Upper lobe of left lung (tissue), 6 donors: ENCODE results near the gene MCUB. TPM values are rescaled to one million over a fixed set of nuclear protein-coding genes. Genes with fewer than 3 reads are reported as not detected.

Experiments
- ATAC-seq, 2 donors: fragments of 200-7000 bp; cut with Tn5 transposase; one replicate each; pipeline ENCODE4 v1.9.1; 2022; ENCODE audit warnings: mild to moderate bottlenecking in 2 of 2, moderate library complexity in 2 of 2; ENCODE audit not compliant: low FRiP score in 2 of 2
- DNase-seq, 2 donors: peaks; one replicate each; pipeline ENCODE4 v3.0.0-alpha.2; 2019 to 2020
- H3K27ac ChIP-seq, 4 donors: fragments of 200-600 bp; sonication (generic); one replicate each; pipeline ENCODE4 v1.5.1; 2016 to 2019
- H3K27me3 ChIP-seq, 4 donors: fragments of 200-600 bp; sonication (generic); one replicate each; pipeline ENCODE4 v1.5.1; 2017 to 2019
- H3K36me3 ChIP-seq, 4 donors: fragments of 200-600 bp; sonication (generic); one replicate each; pipeline ENCODE4 v1.5.1; 2016 to 2019
- H3K4me1 ChIP-seq, 4 donors: fragments of 200-600 bp; sonication (generic); one replicate each; pipeline ENCODE4 v1.5.1; 2018 to 2019
- H3K4me3 ChIP-seq, 4 donors: fragments of 200-600 bp; sonication (generic); one replicate each; pipeline ENCODE4 v1.5.1; 2017 to 2019; ENCODE audit warnings: mild to moderate bottlenecking in 2 of 4, moderate library complexity in 1 of 4
- H3K9me3 ChIP-seq, 4 donors: fragments of 200-600 bp; sonication (generic); one replicate each; pipeline ENCODE4 v1.5.1; 2018 to 2019
- EP300 ChIP-seq, 4 donors: sonication (generic); formaldehyde crosslinking; IDR thresholded peaks; one replicate each; pipeline ENCODE4 v1.5.1; 2017; ENCODE audit warnings: antibody characterized with exemption in 4 of 4, control low read depth in 2 of 4
- POLR2A ChIP-seq, 4 donors: fragments of 450-650 bp; IDR thresholded peaks; one replicate each; pipeline ENCODE4 v1.5.1; 2016 to 2017; ENCODE audit warnings: antibody characterized with exemption in 4 of 4, mild to moderate bottlenecking in 2 of 4
- POLR2AphosphoS5 ChIP-seq, 2 donors: sonication (generic); formaldehyde crosslinking; IDR thresholded peaks; one replicate each; pipeline ENCODE4 v1.5.1; 2017; ENCODE audit warnings: antibody characterized with exemption in 2 of 2
- WGBS, 2 donors: methylation state at CpG; one replicate each; pipeline ENCODE4 v1.1.5; 2017 to 2018; 5-methylcytosine and 5-hydroxymethylcytosine counted together
- total RNA-seq, 6 donors: library from RNA; depleted of rRNA in 4 of 6; stranded (reverse); fragments of >200 nt in 4 of 6; gene quantifications; one replicate each; pipeline versions ENCODE4 v1.1.0 to v1.2.1, GENCODE V29; 2016 to 2021
- TF ChIP-seq, protein P1 (sequence below), 6 experiments: fragments of 450-650 bp in 4 of 6; fragments of 200-600 bp in 2 of 6; sonication (generic) in 2 of 6; IDR thresholded peaks; one replicate each; pipeline ENCODE4 v1.5.1; 2016 to 2019; ENCODE audit warnings: antibody characterized with exemption in 6 of 6
- donor health status: DM: no; HTN: no; CAD: no; lungs with moderate emphysema.
- donor health status: DM: no; HTN: yes; CAD: no; lungs with severe emphysema.

Gene MCUB
- total RNA-seq, 6 donors from 2014 or later, result 8.8 to 37.9 (median 19.4) TPM

DNA sequence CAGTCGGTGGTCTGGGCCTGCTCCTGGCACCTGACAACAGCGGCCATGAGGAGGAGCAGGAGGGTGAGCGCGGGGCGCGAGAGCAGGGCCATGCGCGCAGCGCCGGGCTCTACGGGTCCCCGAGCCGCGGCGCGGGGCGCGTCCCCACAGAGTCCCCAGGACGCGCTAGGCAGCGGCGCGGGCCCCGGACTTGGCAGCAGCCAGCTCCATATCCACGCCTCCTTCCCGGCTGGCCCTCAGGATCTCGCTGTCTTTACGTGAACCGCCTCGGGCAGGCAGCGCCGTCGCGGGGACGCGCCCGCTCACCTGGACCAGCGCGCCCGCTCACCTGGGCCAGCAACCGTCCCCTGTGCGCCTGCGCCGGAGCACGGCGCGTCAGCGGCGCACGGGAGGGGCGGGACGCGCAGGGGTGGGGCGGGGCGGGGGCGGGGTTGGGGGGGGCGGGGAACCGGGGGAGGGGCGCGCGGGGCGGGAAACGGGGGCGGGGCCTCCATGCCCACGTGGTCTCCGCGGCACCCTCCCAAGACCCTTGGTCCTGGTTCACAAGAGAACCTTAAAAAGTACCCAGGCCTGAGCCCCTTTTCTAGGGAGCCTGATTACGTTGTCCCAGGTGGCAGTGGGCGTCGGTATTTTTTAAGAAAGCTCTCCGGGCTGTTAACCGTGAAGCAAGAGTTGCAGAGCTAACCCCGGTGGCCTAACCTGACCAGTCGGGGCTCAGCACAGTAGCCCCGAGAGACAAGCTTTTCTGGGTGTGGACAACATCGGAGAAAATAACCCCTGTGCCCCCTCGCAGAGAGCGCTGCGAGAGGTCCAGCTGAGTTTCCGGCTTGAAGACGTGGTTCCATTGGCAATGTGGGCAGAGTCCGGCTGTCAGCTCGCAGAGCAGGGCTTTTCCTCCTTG is 169.9 kb downstream of the MCUB start, which contains the start of gene PLA2G12A:
TSS of gene PLA2G12A (minus strand) at position 353 of the 901 bp plus-strand sequence. CDS start at position 92, 261 bp downstream.
- H3K27me3 ChIP-seq, result no peaks in the 10 kb centered on the region
- ATAC-seq (peak; percentile 95 to 97), DNase-seq (peak; percentile 90 to 96)
- H3K36me3 ChIP-seq, result no peaks in the 10 kb centered on the region
- TF ChIP-seq, protein P1, sequence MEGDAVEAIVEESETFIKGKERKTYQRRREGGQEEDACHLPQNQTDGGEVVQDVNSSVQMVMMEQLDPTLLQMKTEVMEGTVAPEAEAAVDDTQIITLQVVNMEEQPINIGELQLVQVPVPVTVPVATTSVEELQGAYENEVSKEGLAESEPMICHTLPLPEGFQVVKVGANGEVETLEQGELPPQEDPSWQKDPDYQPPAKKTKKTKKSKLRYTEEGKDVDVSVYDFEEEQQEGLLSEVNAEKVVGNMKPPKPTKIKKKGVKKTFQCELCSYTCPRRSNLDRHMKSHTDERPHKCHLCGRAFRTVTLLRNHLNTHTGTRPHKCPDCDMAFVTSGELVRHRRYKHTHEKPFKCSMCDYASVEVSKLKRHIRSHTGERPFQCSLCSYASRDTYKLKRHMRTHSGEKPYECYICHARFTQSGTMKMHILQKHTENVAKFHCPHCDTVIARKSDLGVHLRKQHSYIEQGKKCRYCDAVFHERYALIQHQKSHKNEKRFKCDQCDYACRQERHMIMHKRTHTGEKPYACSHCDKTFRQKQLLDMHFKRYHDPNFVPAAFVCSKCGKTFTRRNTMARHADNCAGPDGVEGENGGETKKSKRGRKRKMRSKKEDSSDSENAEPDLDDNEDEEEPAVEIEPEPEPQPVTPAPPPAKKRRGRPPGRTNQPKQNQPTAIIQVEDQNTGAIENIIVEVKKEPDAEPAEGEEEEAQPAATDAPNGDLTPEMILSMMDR (IDR thresholded peaks at IDR 0.05), result no peak
- TF ChIP-seq POLR2AphosphoS5 (IDR thresholded peaks at IDR 0.05), result peak in 1 of 2 donors; percentile 77
- peak in 3 of 4 donors; percentile 14 to 77 (median 42) for TF ChIP-seq POLR2A (IDR thresholded peaks at IDR 0.05)
- peak within 1 kb of the TSS; percentile 76 to 87 (median 84) for H3K27ac ChIP-seq
- 0% methylated on average over 21 to 26 of the region's 83 CpGs for WGBS, 2 donors
- H3K4me3 ChIP-seq, result peak within 1 kb of the TSS; percentile 75 to 98 (median 80)
- H3K9me3 ChIP-seq, result no peaks in the 10 kb centered on the region
- peaks cover 0 to 21% (median 8%) of the 10 kb centered on the region in 4 donors for H3K4me1 ChIP-seq

DNA sequence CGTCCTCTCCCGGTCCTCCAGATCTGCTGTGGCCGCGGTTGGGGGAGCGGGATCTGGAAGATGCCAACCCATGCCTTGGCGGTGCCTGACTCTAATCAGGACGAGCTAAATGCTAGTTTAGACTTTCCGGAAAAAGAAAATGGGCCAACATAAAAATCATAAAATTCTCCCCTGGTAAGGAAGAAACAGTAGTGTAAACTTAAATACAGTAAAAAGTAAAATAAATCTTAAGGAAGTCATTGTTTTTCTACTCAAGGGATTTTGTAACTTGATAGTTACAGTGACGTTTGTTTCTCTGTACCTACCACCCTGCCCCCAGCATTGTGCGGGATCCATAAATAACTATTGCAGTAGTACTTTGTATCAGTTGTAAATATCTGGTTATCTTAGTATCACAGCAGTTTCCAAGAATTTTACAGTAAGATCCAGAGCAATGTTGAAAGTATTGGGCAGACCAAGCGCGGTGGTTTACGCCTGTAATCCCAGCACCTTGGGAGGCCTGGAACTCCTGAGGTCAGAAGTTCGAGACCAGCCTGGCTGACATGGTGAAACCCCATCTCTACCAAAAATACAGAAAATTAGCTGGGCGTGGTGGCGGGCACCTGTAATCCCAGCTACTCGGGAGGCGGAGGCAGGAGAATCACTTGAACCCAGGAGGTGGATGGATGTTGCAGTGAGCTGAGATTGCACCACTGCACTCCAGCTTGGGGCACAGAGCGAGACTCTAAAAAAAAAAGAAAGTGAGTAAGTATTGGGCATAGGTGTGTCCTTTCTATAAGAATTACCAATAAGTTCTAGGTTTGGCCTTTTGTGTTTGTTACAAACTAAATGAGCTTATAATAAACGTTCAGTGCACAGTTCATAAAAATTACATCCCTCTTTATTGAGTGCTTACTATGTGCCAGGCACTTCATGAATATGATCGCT is 170.8 kb downstream of the MCUB start:
- Histone ChIP-seq H3K9me3 (no peaks in the 10 kb centered on the region), H3K36me3 (no peaks in the 10 kb centered on the region), H3K4me1 (peaks cover 0 to 21% (median 8%) of the 10 kb centered on the region in 4 donors), H3K27me3 (no peaks in the 10 kb centered on the region), H3K27ac (peak overlapping the region; percentile 76 to 87 (median 84)), H3K4me3 (peak overlapping the region; percentile 49 to 98 (median 76))
- TF ChIP-seq POLR2A (IDR thresholded peaks at IDR 0.05), result no peak
- TF ChIP-seq EP300 (IDR thresholded peaks at IDR 0.05), result no peak
- TF ChIP-seq, protein P1 (IDR thresholded peaks at IDR 0.05), result no peak
- no peak for TF ChIP-seq POLR2AphosphoS5 (IDR thresholded peaks at IDR 0.05)
- peak in 1 of 2 donors; percentile 44 for DNase-seq
- 54 to 60% methylated on average over 19 to 21 of the region's 21 CpGs for WGBS, 2 donors
- ATAC-seq, result no peak

DNA sequence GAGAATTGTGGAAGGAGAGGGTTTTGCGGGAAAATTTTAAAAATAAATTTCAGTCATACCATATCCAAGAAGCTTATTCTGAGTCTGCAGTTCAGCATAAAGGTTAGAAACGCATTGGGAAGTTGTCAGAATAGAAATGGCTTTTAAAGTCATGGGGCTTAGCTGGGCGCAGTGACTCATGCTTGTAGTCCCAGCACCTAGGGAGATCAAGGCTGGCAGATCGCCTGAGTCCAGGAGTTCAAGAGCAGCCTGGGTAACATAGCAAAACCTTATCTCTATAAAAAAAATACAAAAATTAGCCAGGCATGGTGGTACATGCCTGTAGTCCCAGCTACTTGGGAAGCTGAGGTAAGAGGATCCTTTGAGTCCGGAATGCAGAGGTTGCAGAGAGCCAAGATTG is 173.7 kb downstream of the MCUB start:
- Histone ChIP-seq H3K4me1 (peaks cover 0 to 12% (median 3%) of the 10 kb centered on the region in 4 donors), H3K27ac (no peak overlapping the region), H3K9me3 (no peaks in the 10 kb centered on the region), H3K36me3 (no peaks in the 10 kb centered on the region), H3K27me3 (no peaks in the 10 kb centered on the region), H3K4me3 (no peak overlapping the region)
- DNase-seq (no peak), ATAC-seq (no peak)
- 94 to 95% methylated on average over 5 of the region's 5 CpGs for WGBS, 2 donors
- TF ChIP-seq, protein P1 (IDR thresholded peaks at IDR 0.05), result no peak
- TF ChIP-seq POLR2A (IDR thresholded peaks at IDR 0.05), result no peak
- no peak for TF ChIP-seq POLR2AphosphoS5 (IDR thresholded peaks at IDR 0.05)
- no peak for TF ChIP-seq EP300 (IDR thresholded peaks at IDR 0.05)

DNA sequence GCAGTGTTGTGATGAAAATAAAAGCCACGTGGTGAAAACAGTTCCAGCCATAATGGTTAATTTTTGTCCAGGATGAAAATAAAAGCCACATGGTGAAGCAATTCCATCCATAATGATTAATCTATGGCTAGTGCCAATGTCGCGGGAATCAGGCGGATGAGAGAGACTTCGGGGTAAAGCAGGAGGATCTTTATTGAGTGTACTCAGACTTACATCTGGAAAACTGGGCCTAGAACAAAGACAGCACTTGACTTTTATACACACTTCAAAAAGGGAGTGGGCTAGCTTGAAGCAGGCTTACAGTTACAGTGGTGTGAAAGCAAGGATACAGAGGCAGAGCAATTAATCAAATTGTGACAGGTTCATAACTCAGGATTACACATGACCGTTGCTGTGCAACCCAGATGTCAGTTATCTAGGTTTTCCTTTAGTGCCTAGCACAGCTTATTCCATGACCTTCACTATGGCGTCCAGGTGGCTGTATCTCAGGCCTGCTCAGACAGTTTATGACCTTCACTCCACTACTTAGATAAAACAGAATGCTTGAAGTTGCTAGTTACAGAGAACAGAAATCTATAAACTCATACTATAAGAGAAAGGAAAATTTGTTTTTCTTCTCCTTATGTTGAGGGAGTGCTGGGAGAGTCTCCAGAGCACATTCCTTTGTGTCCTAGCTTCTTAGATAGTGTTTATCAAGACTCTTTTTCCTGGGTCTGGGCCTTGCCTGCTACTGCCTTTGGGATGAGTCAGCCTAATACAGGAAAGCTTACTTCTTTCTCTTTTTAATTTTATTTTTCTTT is 175.7 kb downstream of the MCUB start:
- Histone ChIP-seq H3K4me3 (no peak overlapping the region), H3K27me3 (no peaks in the 10 kb centered on the region), H3K36me3 (no peaks in the 10 kb centered on the region), H3K9me3 (no peaks in the 10 kb centered on the region), H3K27ac (no peak overlapping the region), H3K4me1 (peaks cover 0 to 2% (median 0%) of the 10 kb centered on the region in 4 donors)
- 80 to 82% methylated on average over 7 of the region's 7 CpGs for WGBS, 2 donors
- DNase-seq, result no peak
- no peak for ATAC-seq
- TF ChIP-seq POLR2A (IDR thresholded peaks at IDR 0.05), result no peak
- TF ChIP-seq, protein P1 (IDR thresholded peaks at IDR 0.05), result no peak
- TF ChIP-seq EP300 (IDR thresholded peaks at IDR 0.05), result no peak
- TF ChIP-seq POLR2AphosphoS5 (IDR thresholded peaks at IDR 0.05), result no peak
